Glutamatergic neuron (in vitro differentiated cells): ENCODE measurements around the gene TIMM29. TPM values are rescaled to one million over a fixed set of nuclear protein-coding genes. Genes with fewer than 3 reads are reported as not detected.
"Not testable (repeated sequence)": the region's sequence is repeated elsewhere in the genome, so short reads cannot be mapped to it uniquely, and the experiment has no call there.

Source experiments
- DNase-seq: peaks from one replicate; pipeline ENCODE4 v3.0.0; 2022
- H3K27ac Mint-ChIP-seq: one replicate; pipeline ENCODE4 v1.8.0; 2020; ENCODE audit warnings: mild to moderate bottlenecking, mixed read lengths, inconsistent platforms; ENCODE audit not compliant: unreplicated experiment
- H3K27me3 Mint-ChIP-seq: one replicate; pipeline ENCODE4 v1.8.0; 2020; ENCODE audit warnings: mild to moderate bottlenecking, moderate library complexity, mixed read lengths, inconsistent platforms; ENCODE audit not compliant: unreplicated experiment
- H3K36me3 Mint-ChIP-seq: one replicate; pipeline ENCODE4 v1.8.0; 2020; ENCODE audit warnings: mild to moderate bottlenecking, mixed read lengths, inconsistent platforms; ENCODE audit not compliant: unreplicated experiment
- H3K4me1 Mint-ChIP-seq: one replicate; pipeline ENCODE4 v1.8.0; 2020; ENCODE audit warnings: mild to moderate bottlenecking, low read depth, mixed read lengths, inconsistent platforms; ENCODE audit not compliant: unreplicated experiment
- H3K4me3 Mint-ChIP-seq: one replicate; pipeline ENCODE4 v1.8.0; 2020; ENCODE audit warnings: mild to moderate bottlenecking, mixed read lengths, inconsistent platforms; ENCODE audit not compliant: unreplicated experiment
- H3K9me3 Mint-ChIP-seq: one replicate; pipeline ENCODE4 v1.8.0; 2020; ENCODE audit warnings: mild to moderate bottlenecking, moderate library complexity, mixed read lengths, inconsistent platforms; ENCODE audit not compliant: unreplicated experiment
- CTCF ChIP-seq: fragments of 200-600 bp; sonication (generic); IDR thresholded peaks from one replicate; pipeline ENCODE4 v1.5.0; 2021; ENCODE audit not compliant: partially characterized antibody, unreplicated experiment
- total RNA-seq: library from RNA; stranded (reverse); fragmentation: NEBNext Ultra II Directional; extraction: Animal tissue kit (Norgen Biotek cat#: 25700); gene quantifications from one replicate; pipeline ENCODE4 v1.2.1, GENCODE V29; 2021; ENCODE audit not compliant: unreplicated experiment

Gene TIMM29
- total RNA-seq, 1 donor from 2014 or later, result 31.8 TPM

GRCh38 chr19:10952809-10953208 is 24.2 kb downstream of the TIMM29 start:
- Mint-ChIP-seq H3K27me3 (no peaks in the 10 kb centered on the region), H3K27ac (no peak overlapping the region), H3K4me1 (no peaks in the 10 kb centered on the region), H3K36me3 (no peaks in the 10 kb centered on the region), H3K4me3 (no peak overlapping the region), H3K9me3 (no peaks in the 10 kb centered on the region)
- no peak for DNase-seq
- no peak for TF ChIP-seq CTCF

GRCh38 chr19:10959277-10959968 is 30.8 kb downstream of the TIMM29 start:
- H3K4me3 Mint-ChIP-seq, result peak overlapping the region; percentile 88
- H3K27me3 Mint-ChIP-seq, result peaks cover 15% of the 10 kb centered on the region
- H3K27ac Mint-ChIP-seq, result peak overlapping the region; percentile 52
- DNase-seq, H3K36me3 Mint-ChIP-seq: not testable (repeated sequence)
- peaks cover 11% of the 10 kb centered on the region for H3K4me1 Mint-ChIP-seq
- peaks cover 11% of the 10 kb centered on the region for H3K9me3 Mint-ChIP-seq

GRCh38 chr19:10960314-10961072 is 31.9 kb downstream of the TIMM29 start, which contains the start of gene SMARCA4:
SMARCA4 (plus strand) TSS chr19:10961030; CDS start chr19:10984152, 23,122 bp downstream.
- peak; percentile 99 for DNase-seq
- peak within 1 kb of the TSS; percentile 98 for H3K27ac Mint-ChIP-seq
- peaks cover 14% of the 10 kb centered on the region for H3K4me1 Mint-ChIP-seq
- peaks cover 15% of the 10 kb centered on the region for H3K27me3 Mint-ChIP-seq
- no peaks in the 10 kb centered on the region for H3K36me3 Mint-ChIP-seq
- no peak for TF ChIP-seq CTCF
- peak within 1 kb of the TSS; percentile 99 for H3K4me3 Mint-ChIP-seq
- peaks cover 13% of the 10 kb centered on the region for H3K9me3 Mint-ChIP-seq

- Mint-ChIP-seq H3K36me3 (no peaks in the 10 kb centered on the region), H3K27me3 (peaks cover 15% of the 10 kb centered on the region), H3K4me3 (peak overlapping the region; percentile 99), H3K9me3 (peaks cover 13% of the 10 kb centered on the region), H3K27ac (peak overlapping the region; percentile 98), H3K4me1 (peaks cover 17% of the 10 kb centered on the region)
- TF ChIP-seq CTCF, result no peak
- DNase-seq, result no peak
These were observed 32.7 kb downstream of the TIMM29 start for GRCh38 chr19:10961073-10961860.

GRCh38 chr19:10962863-10963262 is 34.3 kb downstream of the TIMM29 start:
- no peak for DNase-seq
- H3K27me3 Mint-ChIP-seq, result peaks cover 15% of the 10 kb centered on the region
- TF ChIP-seq CTCF, result no peak
- peaks cover 13% of the 10 kb centered on the region for H3K9me3 Mint-ChIP-seq
- H3K36me3 Mint-ChIP-seq, result no peaks in the 10 kb centered on the region
- peaks cover 20% of the 10 kb centered on the region for H3K4me1 Mint-ChIP-seq
- H3K27ac Mint-ChIP-seq, result peak overlapping the region; percentile 98
- peak overlapping the region; percentile 99 for H3K4me3 Mint-ChIP-seq
